ENCODE results near the gene ERGIC3. TPM values are rescaled to one million over a fixed set of nuclear protein-coding genes. Genes with fewer than 3 reads are reported as not detected.

The ERGIC3 gene
- total and polyA plus RNA-seq, 2 donors (not counting 3 experiments of a cell fraction or from before 2014, with no cell fraction given): 203 to 419 TPM

DNA sequence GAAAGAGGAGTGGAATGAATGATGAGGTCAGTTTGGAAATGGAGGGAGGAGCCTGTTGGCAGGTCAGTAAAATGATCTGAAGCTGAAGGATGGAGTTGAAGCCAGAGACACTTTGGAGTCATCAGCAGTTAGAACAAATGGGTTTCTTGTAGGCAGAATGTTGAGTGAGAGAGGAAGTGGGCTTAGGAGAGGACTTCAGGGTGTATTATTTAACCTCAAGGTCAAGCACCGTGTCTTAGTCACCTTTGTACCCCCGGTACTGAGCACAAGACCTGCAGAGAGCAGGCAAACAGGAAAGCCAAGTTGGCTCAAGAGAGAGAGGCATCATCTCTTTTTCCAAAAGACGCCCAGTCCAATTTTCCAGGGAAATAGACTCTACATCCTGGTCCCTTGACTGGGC is 35.7 kb upstream of the ERGIC3 start:
- intact Hi-C loops (cut with micrococcal nuclease): no loop called here
- Histone ChIP-seq H3K9ac (replicated peaks; ENCODE audit: extremely low read depth, insufficient read depth, low read length) (no peak overlapping the region), H4K20me1 (replicated peaks; ENCODE audit: control insufficient read depth, extremely low read depth, insufficient read depth, low read length) (no peaks in the 10 kb centered on the region), H2AFZ (ENCODE audit: low read depth, low read length) (no peak overlapping the region), H3K27ac (ENCODE audit: insufficient read depth, low read depth, low read length) (no peak overlapping the region), H3K4me2 (ENCODE audit: insufficient read depth, low read length) (no peak overlapping the region), H3K9me1 (replicated peaks; ENCODE audit: control insufficient read depth, extremely low read depth, insufficient read depth, low read length) (no peaks in the 10 kb centered on the region), H3K36me3 (ENCODE audit: control insufficient read depth in 2 of 2, extremely low read depth in 1 of 2, insufficient read depth in 2 of 2, low read length in 2 of 2) (peaks cover 5 to 46% of the 10 kb centered on the region in 2 experiments), H3K79me2 (ENCODE audit: control insufficient read depth, insufficient read depth, low read length) (no peaks in the 10 kb centered on the region), H3K9me3 (replicated peaks; ENCODE audit: control insufficient read depth, insufficient read depth, low read length) (no peaks in the 10 kb centered on the region), H3K4me1 (ENCODE audit: control insufficient read depth, extremely low read depth, insufficient read depth, low read length) (no peaks in the 10 kb centered on the region), H3K4me3 (replicated peaks in 1 of 3; ENCODE audit: insufficient read depth in 1 of 3, low read depth in 1 of 3, low read length in 3 of 3) (no peak overlapping the region), H3K27me3 (ENCODE audit: control insufficient read depth in 2 of 2, insufficient read depth in 2 of 2, low read length in 2 of 2) (no peaks in the 10 kb centered on the region)
- CTCF ChIA-PET: interaction anchor here (1.2 kb wide), 1 partner anchor 9 kb away, joined by 3 read pairs; no protein-coding TSS in a partner anchor
- no peak for FAIRE-seq
- POLR2A ChIA-PET: no interaction called here
- dilution Hi-C loops (cut with MboI; ENCODE audit: extremely low pct_ligation_motif_present, low sequenced_read_pairs): no loop called here
- BruUV-seq (replicated peaks): no TSS peak
- TF ChIP-seq MYC (IDR thresholded peaks at IDR 0.05; ENCODE audit: low read depth, low read length) (no peak), POLR2A (IDR thresholded peaks at IDR 0.05; ENCODE audit: low read depth, low read length) (no peak), EZH2 (IDR thresholded peaks at IDR 0.05; ENCODE audit: borderline replicate concordance, low read depth, low read length, severe bottlenecking) (no peak), FOS (IDR thresholded peaks at IDR 0.05; ENCODE audit: borderline replicate concordance, insufficient read depth, low read length) (no peak), JUN (IDR thresholded peaks at IDR 0.05; ENCODE audit: borderline replicate concordance, insufficient read depth, insufficient read length, low read depth) (no peak), GATA2 (IDR thresholded peaks at IDR 0.05; ENCODE audit: insufficient read depth, insufficient read length, low read depth, low read length) (no peak), POLR2AphosphoS5 (IDR thresholded peaks at IDR 0.05; ENCODE audit: insufficient read depth, low read depth, low read length) (no peak)
- TF ChIP-seq, protein P1, sequence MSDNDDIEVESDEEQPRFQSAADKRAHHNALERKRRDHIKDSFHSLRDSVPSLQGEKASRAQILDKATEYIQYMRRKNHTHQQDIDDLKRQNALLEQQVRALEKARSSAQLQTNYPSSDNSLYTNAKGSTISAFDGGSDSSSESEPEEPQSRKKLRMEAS (IDR thresholded peaks at IDR 0.05; ENCODE audit: insufficient read depth, insufficient read length): no peak
- TF ChIP-seq, protein P2, sequence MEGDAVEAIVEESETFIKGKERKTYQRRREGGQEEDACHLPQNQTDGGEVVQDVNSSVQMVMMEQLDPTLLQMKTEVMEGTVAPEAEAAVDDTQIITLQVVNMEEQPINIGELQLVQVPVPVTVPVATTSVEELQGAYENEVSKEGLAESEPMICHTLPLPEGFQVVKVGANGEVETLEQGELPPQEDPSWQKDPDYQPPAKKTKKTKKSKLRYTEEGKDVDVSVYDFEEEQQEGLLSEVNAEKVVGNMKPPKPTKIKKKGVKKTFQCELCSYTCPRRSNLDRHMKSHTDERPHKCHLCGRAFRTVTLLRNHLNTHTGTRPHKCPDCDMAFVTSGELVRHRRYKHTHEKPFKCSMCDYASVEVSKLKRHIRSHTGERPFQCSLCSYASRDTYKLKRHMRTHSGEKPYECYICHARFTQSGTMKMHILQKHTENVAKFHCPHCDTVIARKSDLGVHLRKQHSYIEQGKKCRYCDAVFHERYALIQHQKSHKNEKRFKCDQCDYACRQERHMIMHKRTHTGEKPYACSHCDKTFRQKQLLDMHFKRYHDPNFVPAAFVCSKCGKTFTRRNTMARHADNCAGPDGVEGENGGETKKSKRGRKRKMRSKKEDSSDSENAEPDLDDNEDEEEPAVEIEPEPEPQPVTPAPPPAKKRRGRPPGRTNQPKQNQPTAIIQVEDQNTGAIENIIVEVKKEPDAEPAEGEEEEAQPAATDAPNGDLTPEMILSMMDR (IDR thresholded peaks at IDR 0.05; ENCODE audit: extremely low read depth in 1 of 2, insufficient read depth in 1 of 2, low read depth in 1 of 2, low read length in 2 of 2): no peak
- DNase-seq (ENCODE audit: low read depth, low spot score): no peak
